Activated CD4-positive, alpha-beta T cell treated with anti-CD3 and anti-CD28 coated beads, Interleukin-2, Interleukin-4, amounts not matched to agents 100 ng/mL and 50 ng/mL, durations not matched to agents 16 hours and 8 hours (primary cell): ENCODE results near the gene ZBTB8OS.

ENCODE experiments used
- DNase-seq: peaks from one replicate; pipeline ENCODE4 v3.0.0-alpha.2; 2020; ENCODE audit warnings: low spot score

Gene ZBTB8OS

DNA sequence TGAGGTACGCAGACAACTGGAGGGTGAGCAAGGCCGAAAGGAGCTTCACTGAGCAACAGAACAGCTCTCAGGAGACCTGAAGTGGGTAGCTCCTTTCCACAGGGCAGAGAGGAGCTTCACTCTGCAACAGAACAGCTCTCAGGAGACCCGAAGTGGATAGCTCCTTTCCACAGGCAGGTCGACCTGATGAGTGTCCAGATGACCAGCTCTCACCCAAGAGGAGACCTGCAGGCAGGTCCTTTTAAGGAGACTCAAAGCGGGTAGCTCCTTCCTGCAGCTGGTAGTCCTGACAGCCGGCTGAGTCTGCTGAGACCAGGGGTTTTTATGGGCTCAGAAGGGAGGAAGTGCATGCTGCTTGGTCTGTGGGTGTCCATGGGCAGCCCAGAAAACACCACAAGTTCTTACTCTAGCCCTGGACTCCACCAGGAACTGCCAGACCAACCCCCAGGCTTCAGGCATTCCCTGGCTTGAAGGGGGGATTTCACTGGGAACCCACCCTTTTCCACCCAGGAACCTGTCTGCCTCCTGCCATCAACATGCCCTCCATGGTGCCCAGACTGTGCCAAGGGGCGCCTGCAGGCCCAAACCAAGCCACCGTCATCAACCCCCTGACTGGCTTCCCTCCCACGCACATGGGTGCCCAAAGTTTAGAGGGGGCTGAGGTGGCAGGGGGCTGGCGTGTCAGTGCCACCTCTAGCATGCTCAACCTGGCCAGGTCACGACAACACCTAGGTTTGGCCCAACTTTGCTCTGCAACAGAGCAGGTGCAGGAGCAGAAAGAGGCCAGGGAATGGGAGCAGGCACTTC lies 43.6 kb downstream of the ZBTB8OS start:
- no peak for DNase-seq

DNA sequence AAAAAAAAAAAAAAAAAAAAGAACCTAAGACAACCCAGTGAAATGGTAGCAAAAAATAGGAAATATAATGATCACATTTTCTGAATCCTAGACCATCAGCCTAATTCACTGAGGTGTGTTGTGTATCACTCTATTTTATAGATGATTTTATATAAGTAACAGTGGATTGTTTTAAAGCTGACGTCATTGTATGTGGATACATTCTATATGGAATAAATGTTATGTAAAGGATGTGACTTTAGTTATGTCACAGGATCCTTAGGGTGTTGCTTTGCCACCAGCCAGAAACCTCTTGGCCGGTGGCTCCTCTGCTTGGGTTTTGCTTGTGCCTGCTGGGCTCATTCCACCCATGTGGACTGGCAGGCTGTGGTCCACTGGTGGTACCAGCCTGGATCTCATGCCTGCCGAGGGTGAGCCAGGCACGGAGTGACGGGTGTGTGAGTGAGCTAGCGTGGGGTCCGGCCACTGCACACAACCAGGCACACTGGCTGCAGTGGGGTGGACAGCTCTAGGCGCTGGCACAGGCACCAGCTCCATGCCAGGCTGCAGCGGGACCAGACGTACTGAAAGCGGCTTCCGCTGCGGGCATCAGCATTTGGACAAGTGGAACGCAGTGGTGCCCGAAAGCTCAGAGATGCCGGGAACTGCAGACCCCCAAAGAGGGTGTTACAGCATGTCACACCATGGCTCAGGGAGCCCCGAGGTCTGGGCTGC lies 44.5 kb downstream of the ZBTB8OS start:
- DNase-seq = no peak

DNA sequence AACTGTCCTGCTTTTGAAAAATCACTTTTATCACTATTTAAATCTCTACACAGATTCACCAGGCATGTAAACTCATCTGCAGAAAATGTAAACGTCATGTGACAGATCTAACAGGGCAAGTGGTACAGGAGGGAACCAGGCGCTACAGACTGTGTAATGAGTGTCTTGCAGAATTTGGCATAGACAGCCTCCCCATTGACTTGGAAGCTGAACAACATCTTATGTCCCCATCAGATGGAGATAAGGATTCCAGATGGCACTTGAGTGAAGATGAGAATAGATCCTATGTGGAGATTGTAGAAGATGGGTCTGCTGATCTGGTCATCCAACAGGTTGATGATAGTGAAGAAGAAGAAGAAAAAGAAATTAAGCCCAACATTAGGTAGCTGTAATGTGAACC lies 50.3 kb downstream of the ZBTB8OS start:
- DNase-seq = no peak

DNA sequence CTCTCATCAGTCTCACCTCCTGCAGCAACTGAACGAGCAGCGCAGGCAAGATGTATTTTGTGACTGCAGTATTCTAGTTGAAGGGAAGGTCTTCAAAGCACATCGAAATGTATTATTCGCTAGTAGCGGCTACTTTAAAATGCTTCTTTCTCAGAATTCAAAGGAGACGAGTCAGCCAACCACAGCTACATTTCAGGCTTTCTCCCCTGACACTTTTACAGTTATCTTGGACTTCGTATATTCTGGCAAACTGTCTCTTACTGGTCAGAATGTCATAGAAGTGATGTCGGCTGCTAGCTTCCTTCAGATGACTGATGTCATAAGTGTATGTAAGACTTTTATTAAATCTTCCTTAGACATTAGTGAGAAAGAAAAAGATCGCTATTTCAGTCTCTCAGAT lies 57.4 kb downstream of the ZBTB8OS start:
- DNase-seq = no peak

DNA sequence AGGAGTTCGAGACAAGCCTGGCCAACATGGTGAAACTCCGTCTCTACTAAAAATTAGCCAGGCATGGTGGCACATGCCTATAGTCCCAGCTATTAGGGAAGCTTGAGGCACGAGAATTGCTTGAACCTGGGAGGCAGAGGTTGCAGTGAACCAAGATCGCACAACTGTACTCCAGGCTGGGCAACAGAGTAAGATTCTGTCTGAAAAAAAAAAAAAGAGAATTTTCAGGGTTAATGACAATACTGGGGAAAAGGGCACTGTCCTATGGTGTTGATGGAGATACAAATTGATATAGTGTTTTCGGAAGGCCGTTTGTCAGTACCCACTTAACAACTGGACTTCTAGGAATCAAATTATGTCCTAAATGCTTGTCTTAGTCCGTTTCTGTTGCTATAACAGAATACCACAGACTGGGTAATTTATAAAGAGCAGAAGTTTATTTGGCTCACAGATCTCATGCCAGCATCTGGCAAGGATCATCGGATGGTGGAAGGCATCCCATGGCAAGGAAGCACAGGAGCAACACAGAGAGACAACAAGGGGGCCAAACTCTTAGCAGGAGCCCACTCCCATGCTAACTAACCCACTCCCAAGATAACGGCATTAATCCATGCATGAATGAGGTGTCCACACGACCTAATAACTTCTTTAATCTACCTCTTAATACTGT lies 69.9 kb downstream of the ZBTB8OS start:
- DNase-seq = no peak
